Measurements from ENCODE around the gene HIBADH. TPM values are rescaled to one million over a fixed set of nuclear protein-coding genes. Genes with fewer than 3 reads are reported as not detected.

Gene HIBADH
- total RNA-seq, 1 donor from 2014 or later, result 25.3 TPM

DNA sequence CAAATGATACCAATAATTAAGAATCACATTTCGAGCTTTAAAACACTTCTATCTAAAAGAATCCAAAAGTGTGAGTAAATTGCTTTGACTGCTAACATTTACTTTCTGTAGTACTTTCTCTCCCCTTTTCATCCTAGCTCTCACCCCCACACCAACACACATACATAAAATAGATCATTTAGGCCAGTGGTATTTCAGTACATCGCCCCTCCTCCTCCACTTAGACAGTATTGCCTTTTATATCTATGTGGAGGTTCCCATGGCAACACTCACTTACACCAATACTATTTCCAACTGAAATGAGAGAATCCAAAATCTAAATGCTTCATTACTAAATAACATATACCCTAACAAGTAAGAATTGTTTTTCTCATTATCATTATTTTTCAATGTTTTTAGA is 58.9 kb downstream of the HIBADH start:
- no peak overlapping the region for H3K4me3 Mint-ChIP-seq (ENCODE audit: low read depth)
- no peaks in the 10 kb centered on the region for H3K27me3 Mint-ChIP-seq
- H3K4me1 Mint-ChIP-seq (ENCODE audit: low read depth), result peaks cover 19% of the 10 kb centered on the region
- peaks cover 3% of the 10 kb centered on the region for H3K9me3 Mint-ChIP-seq (ENCODE audit: low read depth)
- peaks cover 2% of the 10 kb centered on the region for H3K36me3 Mint-ChIP-seq (ENCODE audit: insufficient read depth)
- TF ChIP-seq, protein P1, sequence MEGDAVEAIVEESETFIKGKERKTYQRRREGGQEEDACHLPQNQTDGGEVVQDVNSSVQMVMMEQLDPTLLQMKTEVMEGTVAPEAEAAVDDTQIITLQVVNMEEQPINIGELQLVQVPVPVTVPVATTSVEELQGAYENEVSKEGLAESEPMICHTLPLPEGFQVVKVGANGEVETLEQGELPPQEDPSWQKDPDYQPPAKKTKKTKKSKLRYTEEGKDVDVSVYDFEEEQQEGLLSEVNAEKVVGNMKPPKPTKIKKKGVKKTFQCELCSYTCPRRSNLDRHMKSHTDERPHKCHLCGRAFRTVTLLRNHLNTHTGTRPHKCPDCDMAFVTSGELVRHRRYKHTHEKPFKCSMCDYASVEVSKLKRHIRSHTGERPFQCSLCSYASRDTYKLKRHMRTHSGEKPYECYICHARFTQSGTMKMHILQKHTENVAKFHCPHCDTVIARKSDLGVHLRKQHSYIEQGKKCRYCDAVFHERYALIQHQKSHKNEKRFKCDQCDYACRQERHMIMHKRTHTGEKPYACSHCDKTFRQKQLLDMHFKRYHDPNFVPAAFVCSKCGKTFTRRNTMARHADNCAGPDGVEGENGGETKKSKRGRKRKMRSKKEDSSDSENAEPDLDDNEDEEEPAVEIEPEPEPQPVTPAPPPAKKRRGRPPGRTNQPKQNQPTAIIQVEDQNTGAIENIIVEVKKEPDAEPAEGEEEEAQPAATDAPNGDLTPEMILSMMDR (IDR thresholded peaks at IDR 0.05; ENCODE audit: unreplicated experiment), result no peak
- H3K27ac Mint-ChIP-seq, result no peak overlapping the region
- DNase-seq (ENCODE audit: low spot score, unreplicated experiment), result no peak

DNA sequence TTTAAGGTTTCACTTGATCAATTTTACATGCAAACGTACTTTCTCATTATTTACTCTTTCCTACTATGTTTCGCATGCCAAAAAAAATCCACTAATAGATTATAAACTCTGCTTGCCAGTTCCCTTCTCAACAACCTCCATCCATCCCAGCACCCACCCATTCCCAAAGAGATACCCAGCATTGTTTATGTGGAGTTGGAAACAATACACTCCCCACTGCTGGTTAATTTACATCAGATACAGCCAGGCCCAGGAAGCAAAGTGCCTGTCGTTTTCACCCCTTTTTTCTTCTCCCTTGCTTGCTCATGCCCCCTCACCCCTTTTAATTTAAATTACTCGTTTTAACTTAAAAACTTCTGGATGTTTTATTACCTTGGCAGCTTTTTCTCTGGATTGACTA is 59.9 kb downstream of the HIBADH start:
- DNase-seq (ENCODE audit: low spot score, unreplicated experiment), result no peak
- peaks cover 3% of the 10 kb centered on the region for H3K9me3 Mint-ChIP-seq (ENCODE audit: low read depth)
- H3K36me3 Mint-ChIP-seq (ENCODE audit: insufficient read depth), result peaks cover 2% of the 10 kb centered on the region
- no peak overlapping the region for H3K27ac Mint-ChIP-seq
- TF ChIP-seq, protein P1 (IDR thresholded peaks at IDR 0.05; ENCODE audit: unreplicated experiment), result no peak
- H3K4me1 Mint-ChIP-seq (ENCODE audit: low read depth), result peaks cover 17% of the 10 kb centered on the region
- H3K4me3 Mint-ChIP-seq (ENCODE audit: low read depth), result no peak overlapping the region
- no peaks in the 10 kb centered on the region for H3K27me3 Mint-ChIP-seq

GRCh38 chr7:27601217-27601616 is 61.5 kb downstream of the HIBADH start:
- peaks cover 3% of the 10 kb centered on the region for H3K9me3 Mint-ChIP-seq (ENCODE audit: low read depth)
- peaks cover 10% of the 10 kb centered on the region for H3K4me1 Mint-ChIP-seq (ENCODE audit: low read depth)
- TF ChIP-seq, protein P1 (IDR thresholded peaks at IDR 0.05; ENCODE audit: unreplicated experiment), result no peak
- H3K4me3 Mint-ChIP-seq (ENCODE audit: low read depth), result no peak overlapping the region
- DNase-seq (ENCODE audit: low spot score, unreplicated experiment), result no peak
- H3K27me3 Mint-ChIP-seq, result no peaks in the 10 kb centered on the region
- no peak overlapping the region for H3K27ac Mint-ChIP-seq
- H3K36me3 Mint-ChIP-seq (ENCODE audit: insufficient read depth), result peaks cover 2% of the 10 kb centered on the region

DNA sequence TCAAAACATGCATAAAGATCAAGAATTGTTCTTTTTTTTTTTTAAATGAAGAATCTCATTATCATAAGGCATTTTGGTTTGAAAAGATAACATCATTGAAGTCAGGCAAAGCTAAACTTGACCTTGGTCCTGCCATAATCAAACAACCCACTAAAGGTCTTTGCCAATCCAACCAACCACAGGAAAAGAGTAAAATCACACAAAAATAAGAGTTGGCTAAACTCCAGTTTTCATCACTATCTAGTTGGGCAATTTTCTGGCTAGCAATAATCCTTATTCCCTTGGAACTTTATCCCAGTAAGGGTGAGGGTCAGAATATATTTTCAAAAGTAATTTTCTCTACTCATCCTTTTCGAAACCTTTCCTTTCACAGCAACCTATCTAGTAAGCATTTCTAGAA is 62.4 kb downstream of the HIBADH start:
- H3K27me3 Mint-ChIP-seq, result no peaks in the 10 kb centered on the region
- H3K9me3 Mint-ChIP-seq (ENCODE audit: low read depth), result peaks cover 3% of the 10 kb centered on the region
- H3K27ac Mint-ChIP-seq, result no peak overlapping the region
- no peak for DNase-seq (ENCODE audit: low spot score, unreplicated experiment)
- H3K36me3 Mint-ChIP-seq (ENCODE audit: insufficient read depth), result peaks cover 2% of the 10 kb centered on the region
- H3K4me1 Mint-ChIP-seq (ENCODE audit: low read depth), result peaks cover 5% of the 10 kb centered on the region
- TF ChIP-seq, protein P1 (IDR thresholded peaks at IDR 0.05; ENCODE audit: unreplicated experiment), result no peak
- H3K4me3 Mint-ChIP-seq (ENCODE audit: low read depth), result no peak overlapping the region

- Mint-ChIP-seq H3K27ac (no peak overlapping the region), H3K9me3 (ENCODE audit: low read depth) (peaks cover 1% of the 10 kb centered on the region), H3K27me3 (no peaks in the 10 kb centered on the region), H3K36me3 (ENCODE audit: insufficient read depth) (peaks cover 3% of the 10 kb centered on the region), H3K4me1 (ENCODE audit: low read depth) (no peaks in the 10 kb centered on the region), H3K4me3 (ENCODE audit: low read depth) (no peak overlapping the region)
- TF ChIP-seq, protein P1 (IDR thresholded peaks at IDR 0.05; ENCODE audit: unreplicated experiment), result no peak
- DNase-seq (ENCODE audit: low spot score, unreplicated experiment), result no peak
These were observed 67.7 kb downstream of the HIBADH start for GRCh38 chr7:27595009-27595408.

Measured in progenitor cell of endocrine pancreas (in vitro differentiated cells).